Loucy (cell line): Measurements from ENCODE around the gene CANT1.

Experiments
- H2AFZ ChIP-seq: fragments of 200-600 bp; sonication (generic); 2 replicates; pipeline ENCODE4 v1.6.0; 2016; ENCODE audit warnings: antibody characterized with exemption, mild to moderate bottlenecking, low read length, moderate library complexity
- H3F3A ChIP-seq: fragments of 200-600 bp; 2 replicates; pipeline ENCODE4 v1.6.0; 2016; ENCODE audit warnings: antibody characterized with exemption, low read depth, mild to moderate bottlenecking
- H3K27me3 ChIP-seq: fragments of 200-600 bp; sonication (generic); 2 replicates; pipeline ENCODE4 v1.6.1; 2014; ENCODE audit warnings: low read length, mild to moderate bottlenecking; ENCODE audit not compliant: insufficient read depth, poor library complexity, severe bottlenecking
- H3K36me3 ChIP-seq: fragments of 200-600 bp; sonication (generic); 2 replicates; pipeline ENCODE4 v1.6.1; 2016; ENCODE audit warnings: low read length; ENCODE audit not compliant: insufficient read depth
- H3K4me1 ChIP-seq: fragments of 200-600 bp; sonication (generic); 2 replicates; pipeline ENCODE4 v1.5.1; 2014; ENCODE audit warnings: low read length, mild to moderate bottlenecking; ENCODE audit not compliant: insufficient read depth, poor library complexity, severe bottlenecking
- H3K4me2 ChIP-seq: fragments of 200-600 bp; sonication (generic); 2 replicates; pipeline ENCODE4 v1.6.0; 2014; ENCODE audit warnings: antibody characterized with exemption, low read length, low read depth, mild to moderate bottlenecking; ENCODE audit not compliant: poor library complexity, severe bottlenecking
- H3K4me3 ChIP-seq: fragments of 200-600 bp; sonication (generic); 2 replicates; pipeline ENCODE4 v1.5.1; 2014; ENCODE audit warnings: low read length, mild to moderate bottlenecking, mixed read lengths; ENCODE audit not compliant: poor library complexity, severe bottlenecking
- H3K79me2 ChIP-seq: fragments of 200-600 bp; sonication (generic); 2 replicates; pipeline ENCODE4 v1.6.1; 2014; ENCODE audit warnings: low read length; ENCODE audit not compliant: insufficient read depth
- H3K9ac ChIP-seq: fragments of 200-600 bp; sonication (generic); 2 replicates; pipeline ENCODE4 v1.6.0; 2014; ENCODE audit warnings: mild to moderate bottlenecking, low read depth, low read length, moderate library complexity; ENCODE audit not compliant: poor library complexity, severe bottlenecking
- H3K9me2 ChIP-seq: fragments of 200-600 bp; sonication (generic); replicated peaks from 2 replicates; pipeline ENCODE4 v1.6.1; 2016; ENCODE audit warnings: low read depth, low read length, mixed read lengths
- H3K9me3 ChIP-seq: fragments of 200-600 bp; sonication (generic); 2 replicates; pipeline ENCODE4 v1.6.1; 2014; ENCODE audit warnings: mild to moderate bottlenecking, antibody characterized with exemption, low read length, low read depth; ENCODE audit not compliant: insufficient read depth
- H4K20me1 ChIP-seq: fragments of 200-600 bp; sonication (generic); 2 replicates; pipeline ENCODE4 v1.6.0; 2014; ENCODE audit warnings: antibody characterized with exemption, low read length, mild to moderate bottlenecking; ENCODE audit not compliant: insufficient read depth, poor library complexity, severe bottlenecking
- EZH2phosphoT487 ChIP-seq: fragments of 200-600 bp; IDR thresholded peaks from 2 replicates; pipeline ENCODE4 v1.6.1; 2018; ENCODE audit warnings: antibody characterized with exemption, mild to moderate bottlenecking, moderate library complexity, borderline replicate concordance
- TF ChIP-seq, protein P1 (sequence below): fragments of 200-600 bp; sonication (generic); conservative IDR thresholded peaks from 2 replicates; pipeline ENCODE4 v1.5.1; 2014; ENCODE audit warnings: mild to moderate bottlenecking, antibody characterized with exemption, low read length

Gene CANT1

GRCh38 chr17:78959803-78960202 lies 49.8 kb downstream of the CANT1 start:
- TF ChIP-seq, protein P1, sequence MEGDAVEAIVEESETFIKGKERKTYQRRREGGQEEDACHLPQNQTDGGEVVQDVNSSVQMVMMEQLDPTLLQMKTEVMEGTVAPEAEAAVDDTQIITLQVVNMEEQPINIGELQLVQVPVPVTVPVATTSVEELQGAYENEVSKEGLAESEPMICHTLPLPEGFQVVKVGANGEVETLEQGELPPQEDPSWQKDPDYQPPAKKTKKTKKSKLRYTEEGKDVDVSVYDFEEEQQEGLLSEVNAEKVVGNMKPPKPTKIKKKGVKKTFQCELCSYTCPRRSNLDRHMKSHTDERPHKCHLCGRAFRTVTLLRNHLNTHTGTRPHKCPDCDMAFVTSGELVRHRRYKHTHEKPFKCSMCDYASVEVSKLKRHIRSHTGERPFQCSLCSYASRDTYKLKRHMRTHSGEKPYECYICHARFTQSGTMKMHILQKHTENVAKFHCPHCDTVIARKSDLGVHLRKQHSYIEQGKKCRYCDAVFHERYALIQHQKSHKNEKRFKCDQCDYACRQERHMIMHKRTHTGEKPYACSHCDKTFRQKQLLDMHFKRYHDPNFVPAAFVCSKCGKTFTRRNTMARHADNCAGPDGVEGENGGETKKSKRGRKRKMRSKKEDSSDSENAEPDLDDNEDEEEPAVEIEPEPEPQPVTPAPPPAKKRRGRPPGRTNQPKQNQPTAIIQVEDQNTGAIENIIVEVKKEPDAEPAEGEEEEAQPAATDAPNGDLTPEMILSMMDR = no peak
- no peak for TF ChIP-seq EZH2phosphoT487
- H3K9me2 ChIP-seq = no peaks in the 10 kb centered on the region
- no peaks in the 10 kb centered on the region for H4K20me1 ChIP-seq
- no peaks in the 10 kb centered on the region for H3F3A ChIP-seq
- no peaks in the 10 kb centered on the region for H3K27me3 ChIP-seq
- H3K4me1 ChIP-seq = no peaks in the 10 kb centered on the region
- H3K4me2 ChIP-seq = no peak overlapping the region
- no peak overlapping the region for H2AFZ ChIP-seq
- no peak overlapping the region for H3K4me3 ChIP-seq
- H3K79me2 ChIP-seq = no peaks in the 10 kb centered on the region
- no peak overlapping the region for H3K9ac ChIP-seq
- H3K9me3 ChIP-seq = no peaks in the 10 kb centered on the region
- no peaks in the 10 kb centered on the region for H3K36me3 ChIP-seq

- H3K9me2 ChIP-seq = no peaks in the 10 kb centered on the region
- H3K9me3 ChIP-seq = no peaks in the 10 kb centered on the region
- no peaks in the 10 kb centered on the region for H3K27me3 ChIP-seq
- no peaks in the 10 kb centered on the region for H3K36me3 ChIP-seq
- no peak for TF ChIP-seq EZH2phosphoT487
- H3K4me2 ChIP-seq = no peak overlapping the region
- no peak overlapping the region for H2AFZ ChIP-seq
- no peak overlapping the region for H3K9ac ChIP-seq
- H3K79me2 ChIP-seq = no peaks in the 10 kb centered on the region
- no peak overlapping the region for H3K4me3 ChIP-seq
- H3F3A ChIP-seq = no peaks in the 10 kb centered on the region
- H3K4me1 ChIP-seq = no peaks in the 10 kb centered on the region
- no peaks in the 10 kb centered on the region for H4K20me1 ChIP-seq
Observed at GRCh38 chr17:78958641-78959127, 50.9 kb downstream of the CANT1 start.

- H2AFZ ChIP-seq = no peak overlapping the region
- no peaks in the 10 kb centered on the region for H4K20me1 ChIP-seq
- no peaks in the 10 kb centered on the region for H3K9me2 ChIP-seq
- H3K79me2 ChIP-seq = no peaks in the 10 kb centered on the region
- H3K4me2 ChIP-seq = no peak overlapping the region
- H3K27me3 ChIP-seq = no peaks in the 10 kb centered on the region
- no peaks in the 10 kb centered on the region for H3K9me3 ChIP-seq
- TF ChIP-seq, protein P1 = no peak
- TF ChIP-seq EZH2phosphoT487 = no peak
- no peak overlapping the region for H3K9ac ChIP-seq
- H3K36me3 ChIP-seq = no peaks in the 10 kb centered on the region
- no peaks in the 10 kb centered on the region for H3F3A ChIP-seq
- no peaks in the 10 kb centered on the region for H3K4me1 ChIP-seq
- no peak overlapping the region for H3K4me3 ChIP-seq
Observed at GRCh38 chr17:78957128-78957527, 52.4 kb downstream of the CANT1 start.

- Histone ChIP-seq H3K27me3 (no peaks in the 10 kb centered on the region), H3K9ac (no peak overlapping the region), H2AFZ (no peak overlapping the region), H4K20me1 (no peaks in the 10 kb centered on the region), H3F3A (no peaks in the 10 kb centered on the region), H3K4me1 (no peaks in the 10 kb centered on the region), H3K4me2 (no peak overlapping the region), H3K4me3 (no peak overlapping the region), H3K79me2 (no peaks in the 10 kb centered on the region), H3K36me3 (no peaks in the 10 kb centered on the region), H3K9me2 (no peaks in the 10 kb centered on the region), H3K9me3 (no peaks in the 10 kb centered on the region)
- TF ChIP-seq EZH2phosphoT487 = no peak
Observed at GRCh38 chr17:78956254-78956653, 53.3 kb downstream of the CANT1 start.
